Measurements from ENCODE around the gene ZNF496.
"Not testable (repeated sequence)": the region's sequence is repeated elsewhere in the genome, so short reads cannot be mapped to it uniquely, and the experiment has no call there.

ZNF496 gene

DNA sequence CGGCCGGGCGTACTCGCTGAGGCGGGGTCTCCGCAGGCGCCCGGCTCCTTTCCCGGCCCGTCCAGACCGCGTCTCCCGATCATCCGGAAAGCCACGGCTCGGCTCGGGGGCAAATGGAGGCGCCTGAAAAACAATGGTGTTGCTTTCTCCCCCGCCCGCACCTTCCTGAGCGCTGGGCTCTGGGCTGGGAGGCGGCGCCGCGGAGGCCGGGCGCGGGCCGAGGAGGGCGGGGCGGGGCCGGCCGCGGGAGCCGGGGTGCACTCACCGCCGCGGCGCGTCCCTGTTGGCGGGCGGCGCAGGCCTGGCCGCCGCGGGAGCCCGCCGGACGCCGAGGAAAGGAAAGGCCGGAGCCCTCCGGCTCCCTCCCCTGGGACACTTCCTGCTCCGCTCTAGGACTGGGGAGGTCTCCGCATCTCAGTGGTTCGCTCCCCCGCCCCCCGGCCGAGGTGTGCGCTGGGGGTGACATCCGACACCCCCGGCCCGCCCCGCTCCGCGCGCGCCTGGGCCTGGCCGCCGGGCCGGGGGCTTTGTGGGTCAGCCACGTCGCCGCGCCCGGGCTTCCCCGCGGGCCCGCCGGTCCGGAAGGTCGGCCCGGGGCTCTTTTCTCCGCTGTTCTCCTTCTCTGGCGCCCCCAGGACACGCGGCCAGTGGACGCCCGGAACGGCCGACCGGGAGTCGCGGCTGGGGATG, at the start of gene ZNF496:
TSS of gene ZNF496 (minus strand) at position 343 of the 690 bp plus-strand sequence. CDS start 2,289 bp downstream, outside the sequence.
- peak; percentile 96 for DNase-seq

DNA sequence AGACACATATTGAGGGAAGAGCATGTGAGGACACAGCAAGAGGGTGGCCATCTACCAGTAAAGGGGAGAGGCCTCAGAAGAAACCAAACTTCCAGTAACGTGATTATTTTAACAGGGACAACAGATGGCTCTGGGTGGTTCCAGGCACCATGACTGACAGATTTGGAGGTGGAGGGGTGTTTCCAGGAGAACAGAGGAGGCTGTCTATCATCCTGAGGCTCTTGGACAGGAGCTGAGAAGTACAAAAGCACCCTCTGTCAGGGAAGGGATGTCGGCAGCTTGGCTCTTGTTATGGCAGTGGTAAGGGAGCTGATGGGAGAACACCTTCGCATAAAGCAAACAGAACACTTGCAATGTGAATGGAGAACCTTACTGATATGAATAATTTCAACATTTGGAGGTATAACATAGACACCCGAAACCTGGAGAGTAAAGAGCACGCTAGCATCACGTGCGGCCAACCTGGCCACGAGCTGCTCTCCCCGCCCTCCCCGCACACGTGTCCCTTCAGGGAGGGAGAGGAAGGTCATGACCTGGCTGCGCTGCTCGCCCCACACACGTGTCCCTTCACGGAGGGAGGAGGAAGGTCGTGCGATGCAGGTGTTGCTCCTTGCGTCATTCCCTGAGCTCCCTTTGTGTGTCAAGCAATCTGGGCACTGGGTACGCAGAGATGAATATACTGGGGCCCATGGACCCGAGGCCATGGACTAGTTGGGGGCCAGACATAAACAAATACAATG, 46.8 kb upstream of the ZNF496 start:
- DNase-seq, result no peak

DNA sequence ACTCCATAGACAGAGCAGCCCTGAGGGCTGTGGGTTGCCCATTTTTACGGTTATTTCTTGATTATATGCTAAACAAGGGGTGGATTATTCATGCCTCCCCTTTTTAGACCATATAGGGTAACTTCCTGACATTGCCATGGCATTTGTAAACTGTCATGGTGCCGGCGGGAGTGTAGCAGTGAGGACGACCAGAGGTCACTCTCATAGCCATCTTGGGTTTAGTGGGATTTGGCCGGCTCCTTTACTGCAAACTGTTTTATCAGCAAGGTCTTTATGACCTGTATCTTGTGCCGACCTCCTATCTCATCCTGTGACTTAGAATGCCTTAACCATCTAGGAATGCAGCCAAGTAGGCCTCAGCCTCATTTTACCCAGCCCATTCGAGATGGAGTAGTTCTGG, 46.0 kb upstream of the ZNF496 start:
- not testable (repeated sequence) for DNase-seq

DNA sequence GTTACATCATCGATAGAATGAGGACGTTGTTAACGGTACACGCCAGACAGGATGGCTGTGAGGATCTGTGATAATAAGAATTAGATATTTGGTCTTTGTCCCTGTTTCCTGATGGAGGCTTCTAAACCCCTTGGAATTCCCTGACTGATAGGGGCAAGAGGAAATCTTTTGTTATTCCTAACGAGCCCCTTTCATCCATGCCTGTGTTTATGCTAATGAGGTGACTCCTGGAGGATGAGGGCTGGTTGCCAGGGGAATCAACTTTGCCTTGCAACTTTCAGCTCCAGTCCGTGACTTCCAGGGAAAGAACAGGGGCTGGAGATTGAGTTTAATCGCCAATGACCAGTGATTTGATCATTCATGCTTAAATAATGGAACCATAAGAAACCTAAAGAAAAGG, 45.0 kb upstream of the ZNF496 start:
- no peak for DNase-seq

DNA sequence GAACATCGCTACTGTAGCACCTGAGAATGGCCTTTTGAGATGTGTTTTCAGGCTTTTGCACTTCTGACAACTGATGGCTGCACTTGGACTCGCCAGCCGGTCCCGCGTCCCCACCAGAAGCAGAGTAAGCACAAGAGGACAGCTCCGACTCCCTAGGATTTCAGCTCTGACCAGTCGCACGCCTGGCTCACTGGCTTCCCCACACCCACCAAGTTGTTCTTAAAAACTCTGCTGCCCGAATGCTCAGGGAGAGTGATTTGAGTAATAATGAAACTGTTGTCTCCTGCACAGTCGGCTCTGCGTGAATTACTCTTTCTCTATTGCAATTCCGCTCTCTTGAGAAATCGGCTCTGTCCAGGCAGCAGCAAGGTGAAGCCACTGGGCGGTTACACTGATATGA, 44.1 kb upstream of the ZNF496 start:
- DNase-seq, result no peak

DNA sequence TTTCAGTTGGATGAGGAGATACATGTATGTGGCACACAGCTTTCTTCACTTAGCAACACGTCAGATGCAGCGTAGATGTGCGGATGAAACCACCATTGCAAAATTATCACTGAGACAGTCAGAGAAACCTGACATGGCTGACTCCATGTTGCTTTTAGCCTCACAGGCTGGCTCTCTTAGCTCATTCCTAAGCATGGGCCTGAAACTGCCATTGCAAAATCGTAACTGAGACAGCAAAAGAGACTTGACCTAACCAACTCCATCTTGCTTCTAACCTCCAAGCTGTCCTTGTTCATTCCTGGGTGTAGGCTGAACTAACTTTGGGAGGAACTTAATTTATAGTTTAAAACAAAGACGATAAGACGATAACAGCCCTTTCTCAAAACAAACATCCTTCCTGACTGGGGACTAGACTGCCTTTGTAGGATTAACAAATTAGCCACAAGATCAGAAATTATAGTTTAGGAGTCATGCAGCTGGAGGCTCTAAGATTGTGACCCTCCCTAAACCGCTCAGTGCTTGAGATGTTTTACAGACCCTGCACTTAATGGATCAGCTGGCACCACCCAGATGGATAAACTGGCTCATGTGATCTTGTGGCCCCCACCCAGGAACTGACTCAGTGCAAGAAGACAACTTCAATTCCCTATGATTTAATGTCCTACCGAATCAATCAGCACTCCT, 43.1 kb upstream of the ZNF496 start:
- not testable (repeated sequence) for DNase-seq

DNA sequence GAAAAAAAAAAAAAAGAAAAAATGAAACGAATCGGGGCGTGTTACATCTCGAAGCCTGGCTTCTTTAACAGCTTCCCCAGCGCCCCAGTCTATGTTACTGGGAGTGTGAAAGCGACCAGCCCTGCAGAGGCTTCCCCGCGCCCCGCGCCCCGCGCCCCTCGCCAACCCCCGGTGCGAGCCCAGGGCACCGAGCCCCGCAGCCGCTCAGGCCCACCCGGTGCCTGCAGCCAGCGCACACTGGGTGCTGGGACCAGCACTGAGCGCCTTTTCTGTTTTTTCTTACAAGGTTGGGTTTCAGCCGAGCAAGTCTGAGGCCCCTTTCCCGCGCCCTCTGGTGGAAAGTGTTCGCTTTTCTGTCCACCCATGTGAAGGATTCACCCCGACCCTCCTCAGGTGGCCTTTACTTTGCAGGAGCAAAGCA, 42.1 kb upstream of the ZNF496 start:
- DNase-seq, result no peak

DNA sequence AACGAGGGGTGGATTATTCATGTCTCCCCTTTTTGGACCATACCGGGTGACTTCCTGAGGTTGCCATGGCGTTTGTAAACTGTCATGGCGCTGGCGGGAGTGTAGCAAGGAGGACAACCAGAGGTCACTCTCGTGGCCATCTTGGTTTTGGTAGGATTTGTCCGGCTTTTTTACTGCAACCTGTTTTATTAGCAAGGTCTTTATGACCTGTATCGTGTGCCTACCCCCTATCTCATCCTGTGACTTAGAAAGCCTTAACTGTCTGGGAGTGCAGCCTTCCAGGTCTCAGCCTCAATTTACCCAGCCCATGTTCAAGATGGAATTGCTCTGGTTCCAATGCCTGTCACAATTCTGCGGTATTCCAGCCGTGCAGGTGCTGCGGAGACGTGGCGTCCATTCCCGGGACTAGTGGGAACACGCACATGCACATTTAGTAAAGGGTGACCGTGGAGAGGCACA, 40.2 kb upstream of the ZNF496 start:
- no peak for DNase-seq

DNA sequence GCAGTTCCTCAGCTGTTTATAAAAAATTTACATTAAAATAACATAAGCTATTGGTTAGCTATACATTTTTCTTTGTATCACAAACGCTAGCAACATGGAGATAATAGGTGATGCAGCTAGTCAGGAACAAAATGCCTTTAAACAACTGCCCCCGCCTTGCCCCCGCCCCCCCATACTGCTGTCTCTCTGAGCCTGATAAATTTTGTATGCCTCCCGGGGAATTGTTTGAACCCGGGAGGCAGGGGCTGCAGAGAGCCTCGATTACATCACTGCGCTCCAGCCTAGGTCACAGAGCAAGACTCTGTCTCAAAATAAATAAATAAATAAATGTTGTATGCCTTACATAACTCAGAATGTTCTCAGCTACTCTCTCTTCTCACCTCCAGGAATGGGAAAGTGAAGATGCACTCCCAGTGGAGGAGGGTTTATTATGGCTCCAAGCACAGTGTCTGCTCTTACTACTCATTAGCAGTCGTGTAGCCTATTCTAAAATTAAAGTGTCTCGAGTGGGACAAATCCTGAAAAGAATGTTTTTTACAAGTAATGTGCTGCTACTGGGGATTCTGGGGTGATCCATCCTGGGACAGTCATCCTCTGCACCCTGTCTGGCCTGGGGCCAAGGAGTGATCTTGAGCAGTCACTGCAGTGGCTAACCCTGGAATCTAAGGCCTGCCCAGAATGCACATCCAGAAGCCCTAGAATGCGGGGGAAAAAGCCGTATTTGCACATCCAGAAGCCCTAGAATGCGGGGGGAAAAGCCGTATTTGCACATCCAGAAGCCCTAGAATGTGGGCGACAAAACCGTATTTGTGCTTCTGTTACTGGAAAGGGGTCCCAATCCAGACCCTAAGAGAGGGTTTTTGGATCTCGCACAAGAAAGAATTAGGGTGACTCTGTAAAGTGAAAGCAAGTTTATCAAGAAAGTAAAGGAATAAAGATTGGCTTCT, 39.4 kb upstream of the ZNF496 start:
- DNase-seq, result no peak

DNA sequence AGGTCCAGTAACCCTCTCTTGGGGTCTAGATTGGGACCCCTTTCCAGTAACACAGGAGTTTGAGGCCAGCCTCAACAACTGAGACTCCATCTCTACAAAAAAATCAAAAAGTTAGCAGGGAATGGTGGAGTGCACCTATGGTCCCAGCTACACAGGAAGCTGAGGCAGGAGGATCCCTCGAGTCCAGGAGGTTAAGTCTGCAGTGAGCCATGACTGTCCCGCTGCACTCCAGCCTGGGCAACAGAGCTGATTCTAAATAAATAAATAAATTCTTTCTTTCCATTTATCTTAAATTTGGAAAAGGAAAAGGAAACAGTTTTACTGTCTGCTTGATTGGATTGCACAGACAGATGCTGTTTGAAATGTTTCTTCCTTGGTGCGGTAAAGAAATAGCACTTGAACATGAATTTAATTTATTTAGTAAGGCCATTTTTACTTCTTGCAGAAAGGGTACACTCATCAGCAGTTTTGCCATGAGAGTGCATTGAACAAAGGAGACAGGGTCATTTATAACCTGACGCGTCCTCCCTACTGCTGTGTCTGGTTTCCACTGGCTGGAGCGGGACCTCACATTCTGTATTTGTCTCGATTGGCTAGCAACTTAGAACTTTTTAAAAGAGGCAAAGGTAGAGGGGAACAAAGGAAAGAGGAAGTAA, 37.0 kb upstream of the ZNF496 start:
- no peak for DNase-seq

DNA sequence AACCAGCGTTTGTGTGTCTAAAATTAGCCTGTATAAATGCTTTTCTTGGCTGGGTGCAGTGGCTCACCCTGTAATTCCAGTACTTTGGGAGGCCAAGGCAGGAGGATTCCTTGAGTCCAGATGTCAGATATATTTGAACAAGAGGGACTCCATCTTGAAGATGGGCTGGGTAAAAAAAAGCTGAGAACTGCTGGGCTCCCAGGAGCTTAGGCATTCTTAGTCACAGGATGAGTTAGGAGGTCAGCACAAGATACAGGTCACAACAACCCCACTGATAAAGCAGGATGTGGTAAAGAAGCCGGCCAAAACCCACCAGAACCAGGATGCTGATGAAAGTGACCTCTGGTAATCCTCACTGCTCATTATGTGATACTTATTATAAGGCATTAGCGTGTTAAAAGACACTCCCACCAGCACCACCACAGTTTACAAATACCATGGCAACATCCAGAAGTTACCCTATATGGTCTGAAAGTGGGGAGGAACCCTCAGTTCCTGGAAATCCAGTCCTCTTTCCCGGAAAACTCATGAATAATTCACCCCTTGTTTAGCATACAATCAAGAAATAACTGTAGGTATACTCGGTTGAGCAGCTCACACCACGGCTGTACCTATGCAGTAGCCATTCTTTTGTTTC, 36.2 kb upstream of the ZNF496 start:
- DNase-seq, result no peak

DNA sequence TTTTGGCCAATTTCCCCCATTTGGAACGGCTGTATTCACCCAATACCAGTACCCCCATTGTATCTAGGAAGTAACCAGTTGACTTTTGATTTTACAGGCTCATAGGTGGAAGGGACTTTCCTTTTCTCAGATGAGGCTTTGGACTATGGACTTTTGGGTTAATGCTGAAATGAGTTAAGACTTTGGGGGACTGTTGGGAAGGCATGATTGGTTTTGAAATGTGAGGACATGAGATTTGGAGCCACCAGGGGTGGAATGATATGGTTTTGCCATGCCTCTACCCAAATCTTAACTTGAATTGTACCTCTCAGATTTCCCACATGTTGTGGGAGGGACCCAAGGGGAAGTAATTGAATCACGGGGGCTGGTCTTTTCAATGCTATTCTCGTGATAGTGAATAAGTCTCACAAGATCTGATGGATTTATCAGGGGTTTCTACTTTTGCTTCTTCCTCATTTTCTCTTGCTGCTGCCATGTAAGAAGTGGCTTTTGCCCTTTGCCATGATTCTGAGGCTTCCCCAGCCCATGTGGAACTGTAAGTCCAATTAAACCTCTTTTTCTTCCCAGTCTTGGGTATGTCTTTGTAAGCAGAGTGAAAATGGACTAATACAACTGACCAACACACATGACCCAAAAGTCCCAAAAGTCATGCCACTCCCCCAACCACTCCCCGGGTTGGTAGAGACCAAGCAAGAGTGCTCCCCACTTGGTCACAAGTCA, 35.4 kb upstream of the ZNF496 start:
- DNase-seq, result no peak

DNA sequence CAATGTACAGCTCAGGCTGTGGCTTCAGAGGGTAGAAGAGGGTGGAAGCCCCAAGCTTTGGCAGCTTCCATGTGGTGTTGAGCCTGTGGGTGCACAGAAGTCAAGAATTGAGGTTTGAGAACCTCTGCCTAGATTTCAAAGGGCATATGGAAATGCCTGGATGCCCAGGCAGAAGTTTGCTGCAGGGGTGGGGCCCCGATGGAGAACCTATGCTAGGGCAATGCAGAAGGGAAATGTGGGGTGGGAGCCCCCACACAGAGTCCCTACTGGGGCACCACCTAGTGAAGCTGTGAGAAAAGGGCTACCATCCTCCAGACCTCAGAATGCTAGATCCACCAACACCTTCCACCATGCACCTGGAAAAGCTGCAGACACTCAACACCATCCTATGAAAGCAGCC, 34.7 kb upstream of the ZNF496 start:
- not testable (repeated sequence) for DNase-seq

DNA sequence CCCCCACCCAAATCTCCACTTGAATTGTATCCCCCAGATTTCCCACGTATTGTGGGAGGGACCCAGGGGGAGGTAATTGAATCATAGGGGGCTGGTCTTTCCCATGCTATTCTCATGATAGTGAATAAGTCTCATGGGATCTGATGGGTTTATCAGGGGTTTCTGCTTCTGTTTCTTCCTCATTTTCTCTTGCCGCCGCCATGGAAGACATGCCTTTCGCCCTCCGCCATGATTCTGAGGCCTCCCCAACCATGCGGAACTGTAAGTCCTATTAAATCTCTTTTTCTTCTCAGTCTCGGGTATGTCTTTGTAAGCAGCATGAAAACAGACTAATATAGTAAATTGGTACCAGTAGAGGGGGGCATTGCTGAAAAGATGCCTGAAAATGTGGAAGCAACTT, 33.4 kb upstream of the ZNF496 start:
- DNase-seq, result no peak

DNA sequence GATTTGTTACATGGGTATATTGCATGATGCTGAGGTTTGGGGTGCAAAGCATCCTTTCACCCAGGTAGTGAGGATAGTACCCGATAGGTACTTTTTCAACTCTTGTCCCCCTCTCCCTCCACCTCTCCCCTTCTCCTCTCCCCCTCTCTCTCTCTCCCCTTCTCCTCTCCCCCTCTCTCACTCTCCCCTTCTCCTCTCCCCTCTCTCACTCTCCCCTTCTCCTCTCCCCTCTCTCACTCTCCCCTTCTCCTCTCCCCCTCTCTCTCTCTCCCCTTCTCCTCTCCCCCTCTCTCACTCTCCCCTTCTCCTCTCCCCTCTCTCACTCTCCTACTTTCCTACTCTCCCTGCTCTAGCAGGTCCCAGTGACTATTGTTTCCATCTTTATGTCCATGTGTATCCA, 31.3 kb upstream of the ZNF496 start:
- not testable (repeated sequence) for DNase-seq

DNA sequence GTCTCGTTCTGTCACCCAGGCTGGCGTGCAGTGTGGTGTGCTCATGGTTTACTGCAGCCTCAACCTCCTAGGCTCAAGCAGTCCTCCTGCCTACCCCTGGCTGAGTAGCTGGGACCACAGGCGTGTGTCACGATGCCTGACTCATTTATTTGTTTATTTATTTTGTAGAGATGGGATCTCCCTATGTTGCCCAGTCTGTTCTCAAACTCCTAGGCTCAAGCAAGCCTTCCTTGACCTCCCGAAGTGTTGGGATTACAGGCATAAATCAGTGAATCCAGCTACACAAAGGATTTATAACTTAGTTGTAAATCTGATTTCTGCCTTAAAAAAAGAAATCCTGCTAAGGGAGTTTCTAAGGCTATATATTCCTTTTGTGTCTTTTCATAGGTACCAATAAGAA, 30.5 kb upstream of the ZNF496 start:
- DNase-seq, result no peak

DNA sequence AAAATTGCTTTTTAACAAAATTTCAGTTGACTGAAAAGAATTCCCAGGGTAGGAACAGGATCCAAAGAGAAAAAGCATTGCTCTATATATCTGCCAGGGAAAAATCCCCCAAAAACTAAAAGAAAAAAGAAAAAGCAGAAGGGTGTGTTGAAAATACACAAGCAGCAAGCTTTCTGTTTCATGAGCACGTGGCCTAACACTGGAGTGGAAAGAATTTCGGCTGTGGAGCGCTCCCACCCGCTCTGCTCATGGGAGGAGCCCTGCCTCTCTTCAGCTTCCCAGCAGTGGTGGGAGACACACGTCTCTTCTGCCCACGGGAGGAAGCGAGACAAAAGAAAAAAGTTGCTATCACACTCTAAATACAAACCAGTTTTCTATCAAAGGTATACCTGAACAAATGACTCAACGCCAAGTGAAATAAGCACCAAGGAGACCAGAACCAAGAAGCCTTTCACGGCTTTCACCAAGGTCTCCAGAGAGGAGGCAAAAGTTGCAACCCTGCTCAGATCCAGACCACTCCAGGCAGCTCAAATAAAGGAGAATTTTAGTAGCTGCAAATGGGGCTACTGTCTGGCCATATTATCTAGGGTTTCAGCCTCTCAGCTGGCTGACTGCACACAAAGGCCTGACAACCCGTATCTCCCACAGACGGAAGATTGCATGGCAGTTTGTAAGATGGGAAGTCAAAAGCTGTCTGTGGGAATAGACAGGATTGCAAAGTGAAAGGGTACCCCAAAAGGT, 29.5 kb upstream of the ZNF496 start:
- DNase-seq, result no peak

DNA sequence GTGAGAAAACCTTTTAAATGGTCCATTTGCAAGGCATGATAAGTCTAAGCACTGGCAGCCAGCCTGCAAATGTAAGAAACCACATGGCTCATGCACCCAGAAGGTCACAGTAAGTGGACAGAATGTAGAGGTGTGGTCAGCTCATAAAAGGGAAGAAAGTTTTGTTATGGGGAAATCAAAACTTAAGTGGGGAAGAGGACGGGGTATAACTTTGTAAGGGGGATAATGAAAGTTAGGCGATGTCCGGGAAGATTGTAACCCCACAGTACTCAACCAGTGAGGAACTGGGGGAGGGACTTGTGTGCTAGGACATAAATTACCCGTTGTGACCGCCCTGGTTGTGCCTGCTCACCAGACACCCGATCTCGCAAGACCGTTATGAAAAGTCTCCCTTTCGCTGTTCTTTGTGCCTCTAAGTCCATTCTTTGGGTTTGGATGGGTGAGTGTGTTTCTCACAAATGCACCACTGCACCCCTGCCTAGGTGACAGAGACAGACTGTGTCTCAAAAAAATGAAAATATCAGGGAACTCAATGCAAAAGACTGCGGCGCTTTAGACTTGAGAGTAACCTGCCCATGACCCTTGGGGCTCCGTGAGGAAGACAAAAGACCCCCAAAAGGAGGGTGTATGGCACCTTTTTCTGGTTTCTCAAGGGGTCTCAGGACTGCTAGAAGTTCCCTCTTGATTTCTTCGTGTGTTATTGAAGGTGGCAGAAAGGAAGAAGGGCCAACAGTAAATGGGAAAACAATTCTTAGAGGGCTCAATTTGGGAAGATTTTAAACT, 28.6 kb upstream of the ZNF496 start:
- no peak for DNase-seq

DNA sequence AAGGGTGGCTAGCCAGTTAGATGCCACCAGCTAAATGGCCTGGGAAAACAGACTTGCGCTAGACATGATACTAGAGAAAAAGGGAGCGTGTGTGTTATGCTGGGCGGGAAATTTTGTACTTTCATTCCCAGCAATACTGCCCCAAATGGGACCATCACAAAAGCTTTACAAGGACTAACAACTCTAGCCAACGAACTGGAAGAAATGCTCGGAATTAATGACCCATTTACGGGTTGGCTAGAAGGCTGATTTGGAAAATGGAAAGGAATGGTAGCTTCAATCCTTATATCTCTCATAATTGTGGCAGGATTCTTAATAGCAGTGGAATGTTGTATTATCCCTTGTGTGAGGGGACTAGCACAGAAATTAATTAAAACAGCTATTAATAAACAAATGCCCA, 27.9 kb upstream of the ZNF496 start:
- no peak for DNase-seq

Measured in 8988T (cell line).